Measurements from ENCODE around the gene SLC30A7.

DNA sequence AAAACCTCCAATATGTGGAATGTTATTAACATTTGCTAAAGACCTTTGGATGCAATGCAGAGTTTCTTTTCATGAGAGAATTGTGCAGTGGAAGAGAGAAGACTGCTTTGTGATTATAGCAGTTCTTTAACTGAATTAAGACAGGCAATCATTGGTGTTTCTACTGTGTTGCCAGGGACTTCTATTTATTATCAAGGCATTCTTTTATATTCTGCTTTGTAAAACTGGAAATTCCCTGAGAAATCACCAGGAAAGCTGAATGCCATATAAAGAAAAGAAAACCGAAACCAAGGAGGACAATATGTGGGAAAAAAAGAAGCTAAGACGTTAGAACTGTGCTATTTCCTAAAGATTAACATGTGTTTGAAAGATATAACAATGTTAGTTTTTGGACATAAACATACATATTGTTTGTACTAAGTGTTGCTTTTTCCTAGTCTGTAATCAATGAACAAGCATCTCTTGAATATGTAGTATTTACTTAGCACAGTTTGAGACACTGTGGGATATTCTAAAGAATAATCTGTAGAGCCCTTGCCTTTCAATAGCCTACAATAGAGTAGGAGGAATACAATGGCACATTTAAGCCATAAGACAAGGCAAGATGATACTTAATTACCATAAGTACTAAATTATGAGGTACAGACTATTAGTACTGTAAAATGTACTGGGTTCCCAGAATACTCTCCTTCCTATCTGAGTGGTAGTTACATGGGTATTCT lies 48.4 kb upstream of the SLC30A7 start:
- TF ChIP-seq, protein P1, sequence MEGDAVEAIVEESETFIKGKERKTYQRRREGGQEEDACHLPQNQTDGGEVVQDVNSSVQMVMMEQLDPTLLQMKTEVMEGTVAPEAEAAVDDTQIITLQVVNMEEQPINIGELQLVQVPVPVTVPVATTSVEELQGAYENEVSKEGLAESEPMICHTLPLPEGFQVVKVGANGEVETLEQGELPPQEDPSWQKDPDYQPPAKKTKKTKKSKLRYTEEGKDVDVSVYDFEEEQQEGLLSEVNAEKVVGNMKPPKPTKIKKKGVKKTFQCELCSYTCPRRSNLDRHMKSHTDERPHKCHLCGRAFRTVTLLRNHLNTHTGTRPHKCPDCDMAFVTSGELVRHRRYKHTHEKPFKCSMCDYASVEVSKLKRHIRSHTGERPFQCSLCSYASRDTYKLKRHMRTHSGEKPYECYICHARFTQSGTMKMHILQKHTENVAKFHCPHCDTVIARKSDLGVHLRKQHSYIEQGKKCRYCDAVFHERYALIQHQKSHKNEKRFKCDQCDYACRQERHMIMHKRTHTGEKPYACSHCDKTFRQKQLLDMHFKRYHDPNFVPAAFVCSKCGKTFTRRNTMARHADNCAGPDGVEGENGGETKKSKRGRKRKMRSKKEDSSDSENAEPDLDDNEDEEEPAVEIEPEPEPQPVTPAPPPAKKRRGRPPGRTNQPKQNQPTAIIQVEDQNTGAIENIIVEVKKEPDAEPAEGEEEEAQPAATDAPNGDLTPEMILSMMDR (IDR thresholded peaks at IDR 0.05; ENCODE audit: low read depth, low read length): no peak
- TF ChIP-seq EZH2phosphoT487 (IDR thresholded peaks at IDR 0.05; ENCODE audit: low read depth): no peak
